DND-41 (cell line): Measurements from ENCODE around the gene NXPE4.
"Not testable (repeated sequence)": the region's sequence is repeated elsewhere in the genome, so short reads cannot be mapped to it uniquely, and the experiment has no call there.

Experiments
- ATAC-seq: fragments of 200-7000 bp; cut with Tn5 transposase; 3 replicates; pipeline ENCODE4 v1.9.1; 2021; ENCODE audit warnings: low read depth; ENCODE audit not compliant: insufficient read depth
- DNase-seq: peaks from one replicate; pipeline ENCODE4 v3.0.0-alpha.2; 2020
- H2AFZ ChIP-seq: 2 replicates; pipeline ENCODE4 v1.6.0; 2012; ENCODE audit warnings: low read depth, low read length
- H3K27ac ChIP-seq: 2 replicates; pipeline ENCODE4 v1.5.1; 2012; ENCODE audit warnings: low read length, inconsistent platforms
- H3K27me3 ChIP-seq: fragments of 200-600 bp; sonication (generic); 2 replicates; pipeline ENCODE4 v1.6.0; 2012; ENCODE audit warnings: low read length, mild to moderate bottlenecking, inconsistent platforms; ENCODE audit not compliant: insufficient read depth, poor library complexity
- H3K36me3 ChIP-seq: 2 replicates; pipeline ENCODE4 v1.5.1; 2012; ENCODE audit warnings: low read length, inconsistent platforms; ENCODE audit not compliant: insufficient read depth
- H3K4me1 ChIP-seq: 2 replicates; pipeline ENCODE4 v1.5.1; 2012; ENCODE audit warnings: mild to moderate bottlenecking, low read length; ENCODE audit not compliant: insufficient read depth
- H3K4me2 ChIP-seq: 2 replicates; pipeline ENCODE4 v1.6.0; 2012; ENCODE audit warnings: mild to moderate bottlenecking, moderate library complexity, low read length, inconsistent platforms; ENCODE audit not compliant: insufficient read depth
- H3K4me3 ChIP-seq, 2 experiments: fragments of 200-600 bp in 1 of 2; shearing (Covaris generic) in 1 of 2; 2 replicates each; pipeline ENCODE4 v1.5.1; 2012 to 2016; ENCODE audit warnings: inconsistent platforms in 2 of 2, low read length in 2 of 2, mild to moderate bottlenecking in 2 of 2, low read depth in 1 of 2, moderate library complexity in 1 of 2
- H3K79me2 ChIP-seq: 2 replicates; pipeline ENCODE4 v1.6.0; 2012; ENCODE audit warnings: low read length, inconsistent platforms; ENCODE audit not compliant: insufficient read depth
- H3K9ac ChIP-seq: 2 replicates; pipeline ENCODE4 v1.6.0; 2012; ENCODE audit warnings: low read depth, mild to moderate bottlenecking, inconsistent platforms, low read length, moderate library complexity
- H3K9me3 ChIP-seq: 2 replicates; pipeline ENCODE4 v1.5.1; 2012; ENCODE audit warnings: low read length, moderate library complexity, mild to moderate bottlenecking, inconsistent platforms; ENCODE audit not compliant: insufficient read depth, severe bottlenecking
- H4K20me1 ChIP-seq: 2 replicates; pipeline ENCODE4 v1.6.0; 2012; ENCODE audit warnings: low read length; ENCODE audit not compliant: insufficient read depth
- CTCF ChIP-seq: IDR thresholded peaks from 2 replicates; pipeline ENCODE4 v1.5.1; 2012; ENCODE audit warnings: borderline replicate concordance, low read length, moderate library complexity, mild to moderate bottlenecking; ENCODE audit not compliant: poor library complexity, severe bottlenecking; ENCODE audit errors: extremely low read depth
- EZH2 ChIP-seq: IDR thresholded peaks from 3 replicates; pipeline ENCODE4 v1.6.1; 2012; ENCODE audit warnings: borderline replicate concordance, low read depth, mild to moderate bottlenecking, moderate library complexity, low read length, inconsistent platforms; ENCODE audit not compliant: severe bottlenecking

NXPE4 gene

GRCh38 chr11:114604886-114605285 is 9.3 kb upstream of the NXPE4 start:
- Histone ChIP-seq H2AFZ (no peak overlapping the region), H3K36me3 (no peaks in the 10 kb centered on the region), H3K4me1 (no peaks in the 10 kb centered on the region), H3K4me2 (no peak overlapping the region), H4K20me1 (no peaks in the 10 kb centered on the region), H3K9ac (no peak overlapping the region), H3K27ac (no peak overlapping the region), H3K79me2 (no peaks in the 10 kb centered on the region), H3K4me3 (no peak overlapping the region), H3K9me3 (peaks cover 24% of the 10 kb centered on the region), H3K27me3 (no peaks in the 10 kb centered on the region)
- ATAC-seq (no peak), DNase-seq (no peak)
- no peak for TF ChIP-seq CTCF

GRCh38 chr11:114604179-114604813 is 8.7 kb upstream of the NXPE4 start:
- no peaks in the 10 kb centered on the region for H3K36me3 ChIP-seq
- H3K4me3 ChIP-seq: no peak overlapping the region
- H3K4me1 ChIP-seq: no peaks in the 10 kb centered on the region
- H3K27me3 ChIP-seq: no peaks in the 10 kb centered on the region
- no peaks in the 10 kb centered on the region for H3K79me2 ChIP-seq
- peaks cover 19% of the 10 kb centered on the region for H3K9me3 ChIP-seq
- TF ChIP-seq CTCF: no peak
- no peak for TF ChIP-seq EZH2
- H4K20me1 ChIP-seq: no peaks in the 10 kb centered on the region
- no peak overlapping the region for H3K27ac ChIP-seq
- no peak overlapping the region for H2AFZ ChIP-seq
- no peak for DNase-seq
- H3K9ac ChIP-seq: no peak overlapping the region
- no peak overlapping the region for H3K4me2 ChIP-seq
- ATAC-seq: no peak

DNA sequence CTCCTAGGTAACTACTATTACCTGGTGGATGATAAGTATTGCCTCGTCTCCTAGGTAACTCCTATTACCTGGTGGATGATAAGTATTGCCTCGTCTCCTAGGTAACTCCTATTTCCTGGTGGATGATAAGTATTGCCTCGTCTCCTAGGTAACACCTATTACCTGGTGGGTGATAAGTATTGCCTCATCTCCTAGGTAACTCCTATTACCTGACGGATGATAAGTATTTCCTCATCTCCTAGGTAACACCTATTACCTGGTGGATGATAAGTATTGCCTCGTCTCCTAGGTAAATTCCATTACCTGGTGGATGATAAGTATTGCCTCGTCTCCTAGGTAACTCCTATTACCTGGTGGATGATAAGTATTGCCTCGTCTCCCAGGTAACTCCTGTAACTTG is 7.6 kb upstream of the NXPE4 start:
- not testable (repeated sequence) for H3K79me2 ChIP-seq, H3K4me1 ChIP-seq, H3K27me3 ChIP-seq, H3K27ac ChIP-seq, H4K20me1 ChIP-seq, H3K36me3 ChIP-seq, H3K4me2 ChIP-seq, ATAC-seq, H3K4me3 ChIP-seq, DNase-seq, H3K9ac ChIP-seq, H2AFZ ChIP-seq
- H3K9me3 ChIP-seq: peaks cover 16% of the 10 kb centered on the region

- TF ChIP-seq CTCF (no peak), EZH2 (no peak)
Measured at GRCh38 chr11:114598461-114598860, 2.9 kb upstream of the NXPE4 start.

More at GRCh38 chr11:114598461-114598860, 2.9 kb upstream of the NXPE4 start:
- no peak overlapping the region for H2AFZ ChIP-seq
- ATAC-seq: no peak
- H3K4me1 ChIP-seq: no peaks in the 10 kb centered on the region
- no peak overlapping the region for H3K9ac ChIP-seq
- H3K27me3 ChIP-seq: no peaks in the 10 kb centered on the region
- no peaks in the 10 kb centered on the region for H4K20me1 ChIP-seq
- no peak overlapping the region for H3K27ac ChIP-seq
- DNase-seq: no peak
- no peak overlapping the region for H3K4me2 ChIP-seq
- no peaks in the 10 kb centered on the region for H3K9me3 ChIP-seq
- H3K36me3 ChIP-seq: no peaks in the 10 kb centered on the region
- H3K79me2 ChIP-seq: no peaks in the 10 kb centered on the region
- H3K4me3 ChIP-seq: no peak overlapping the region
